Erythroblast (primary cell): Measurements from ENCODE around the gene PLAGL2.
"Not testable (repeated sequence)": the region's sequence is repeated elsewhere in the genome, so short reads cannot be mapped to it uniquely, and the experiment has no call there.

ENCODE experiments used
- DNase-seq, 2 experiments: peaks; one replicate each; lab custom pipeline; 2025; lab: John Stamatoyannopoulos, UW
- GATA1 ChIP-seq: IDR thresholded peaks from 2 replicates; pipeline ENCODE4 v1.6.1; 2011; ENCODE audit warnings: low read depth, mild to moderate bottlenecking, control low read depth, low read length, moderate library complexity
- POLR2A ChIP-seq: IDR thresholded peaks from 2 replicates; pipeline ENCODE4 v1.6.1; 2011; ENCODE audit warnings: mild to moderate bottlenecking, low read length

PLAGL2 gene, protein sequence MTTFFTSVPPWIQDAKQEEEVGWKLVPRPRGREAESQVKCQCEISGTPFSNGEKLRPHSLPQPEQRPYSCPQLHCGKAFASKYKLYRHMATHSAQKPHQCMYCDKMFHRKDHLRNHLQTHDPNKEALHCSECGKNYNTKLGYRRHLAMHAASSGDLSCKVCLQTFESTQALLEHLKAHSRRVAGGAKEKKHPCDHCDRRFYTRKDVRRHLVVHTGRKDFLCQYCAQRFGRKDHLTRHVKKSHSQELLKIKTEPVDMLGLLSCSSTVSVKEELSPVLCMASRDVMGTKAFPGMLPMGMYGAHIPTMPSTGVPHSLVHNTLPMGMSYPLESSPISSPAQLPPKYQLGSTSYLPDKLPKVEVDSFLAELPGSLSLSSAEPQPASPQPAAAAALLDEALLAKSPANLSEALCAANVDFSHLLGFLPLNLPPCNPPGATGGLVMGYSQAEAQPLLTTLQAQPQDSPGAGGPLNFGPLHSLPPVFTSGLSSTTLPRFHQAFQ

DNA sequence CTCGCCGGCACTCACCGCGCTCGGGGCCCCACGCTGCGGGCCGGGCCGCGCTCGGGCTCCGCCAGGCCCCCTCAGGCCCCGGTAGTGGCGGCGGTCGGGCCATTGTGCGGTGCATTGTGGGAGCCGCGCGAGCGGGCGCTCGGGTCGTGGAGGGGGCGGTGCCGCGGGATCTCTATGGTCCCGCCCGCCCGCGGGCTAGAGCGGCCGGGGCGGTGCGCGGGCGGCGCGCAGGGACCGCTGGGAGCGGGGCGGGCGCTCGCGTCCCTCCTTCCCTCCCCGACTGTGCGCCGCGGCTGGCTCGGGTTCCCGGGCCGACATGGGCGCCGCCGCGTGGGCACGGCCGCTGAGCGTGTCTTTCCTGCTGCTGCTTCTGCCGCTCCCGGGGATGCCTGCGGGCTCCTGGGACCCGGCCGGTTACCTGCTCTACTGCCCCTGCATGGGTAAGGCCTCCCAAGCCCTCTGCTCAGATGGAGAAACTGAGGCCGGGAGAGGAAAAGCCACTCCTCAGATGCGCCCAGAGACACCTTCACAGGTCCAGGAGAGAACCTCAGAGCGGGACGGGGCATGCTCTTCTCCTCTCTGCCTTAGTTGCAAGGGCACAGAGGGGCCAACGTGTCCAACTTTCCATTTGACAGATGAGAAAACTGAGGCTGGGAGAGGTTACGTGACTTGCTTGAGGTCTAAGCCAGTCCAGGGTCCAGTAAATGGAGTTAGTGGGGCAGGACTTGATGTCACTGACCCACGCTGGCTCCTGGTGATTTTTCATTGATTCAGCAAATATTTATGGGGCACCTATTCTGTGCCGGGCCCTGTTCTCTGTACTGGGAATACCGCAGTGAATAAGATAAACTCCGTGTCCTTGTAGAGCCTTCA lies at the start of gene PLAGL2, which contains the start of gene POFUT1:
Gene PLAGL2 (minus strand): TSS at position 118 of the 873 bp plus-strand sequence. CDS start 5,565 bp downstream, outside the sequence.
Gene POFUT1 (plus strand): TSS at position 255 of the 873 bp plus-strand sequence. CDS start 62 bp downstream, at position 317.
- peak; percentile 93 to 96 for DNase-seq
- TF ChIP-seq GATA1 (no peak), POLR2A (peak; percentile 94)

DNA sequence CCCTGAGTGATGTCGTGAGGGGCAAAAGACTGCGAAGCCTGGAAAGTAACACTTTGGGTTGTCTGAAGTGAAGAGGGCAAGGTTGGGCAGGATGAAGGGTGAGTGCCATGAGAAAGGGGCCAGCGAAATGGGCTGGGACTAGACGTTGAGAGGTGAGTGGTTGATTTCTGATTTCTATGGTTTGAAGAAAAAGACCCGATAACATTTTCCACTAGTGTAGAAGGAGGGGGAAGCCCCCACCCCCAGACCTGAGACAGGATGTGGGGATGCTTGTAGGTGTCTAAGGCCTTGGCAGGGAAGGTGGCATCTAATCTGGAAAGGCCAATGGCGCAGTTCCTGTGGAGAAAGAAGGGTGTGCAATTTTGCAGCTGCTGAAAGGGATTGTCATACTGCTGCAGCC lies 44.6 kb upstream of the PLAGL2 start:
- no peak for TF ChIP-seq GATA1
- TF ChIP-seq POLR2A: no peak
- DNase-seq: no peak

DNA sequence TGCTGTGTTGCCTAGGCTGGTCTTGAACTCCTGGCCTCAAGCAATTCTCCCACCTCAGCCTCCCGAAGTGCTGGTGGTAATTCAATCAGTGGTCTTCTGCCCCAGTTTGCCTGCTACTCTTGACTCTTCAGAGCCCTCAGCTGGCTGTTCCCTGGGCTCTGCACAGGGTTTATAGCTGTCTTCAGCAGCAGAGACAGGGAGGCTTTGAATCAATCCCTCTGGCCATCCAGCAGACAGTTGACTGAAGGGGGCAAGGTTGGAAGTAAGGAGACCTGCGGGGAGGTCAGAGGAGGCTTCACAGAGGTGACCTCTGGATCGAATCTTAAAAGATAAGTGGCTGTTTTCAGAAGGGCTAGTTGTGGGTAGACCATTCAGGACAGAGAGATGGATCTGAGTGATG lies 43.9 kb upstream of the PLAGL2 start:
- DNase-seq: no peak
- TF ChIP-seq GATA1 (no peak), POLR2A (no peak)

DNA sequence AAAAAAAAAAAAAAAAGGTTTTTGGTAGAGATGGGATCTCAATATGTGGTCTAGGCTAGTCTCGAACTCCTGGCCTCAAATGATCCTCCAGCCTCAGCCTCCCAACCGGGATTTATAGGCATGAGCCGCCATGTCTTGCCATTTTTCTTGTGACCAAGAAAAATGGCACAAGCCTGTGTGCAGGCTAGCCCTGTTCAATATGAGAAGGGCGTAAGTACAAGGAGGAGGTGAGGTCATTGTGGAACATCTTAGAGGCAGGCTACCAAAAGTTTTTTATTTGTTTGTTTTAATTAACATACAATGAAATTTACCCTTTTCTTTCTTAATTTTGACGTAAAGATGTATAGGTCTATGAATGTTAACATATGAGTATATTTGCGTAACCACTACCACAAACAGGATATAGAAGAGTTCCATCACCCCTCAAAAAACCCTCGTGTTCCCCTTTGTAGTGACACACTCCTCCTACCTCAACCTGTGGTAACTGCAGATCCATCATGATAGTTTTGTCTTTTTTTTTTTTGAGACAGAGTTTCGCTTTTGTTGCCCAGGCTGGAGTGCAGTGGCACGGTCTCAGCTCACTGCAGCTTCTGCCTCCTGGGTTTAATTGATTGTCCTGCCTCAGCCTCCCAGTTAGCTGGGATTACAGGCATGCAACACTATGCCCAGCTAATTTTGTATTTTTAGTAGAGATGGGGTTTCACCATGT lies 41.6 kb upstream of the PLAGL2 start:
- TF ChIP-seq GATA1 (no peak), POLR2A (no peak)
- DNase-seq: no peak

DNA sequence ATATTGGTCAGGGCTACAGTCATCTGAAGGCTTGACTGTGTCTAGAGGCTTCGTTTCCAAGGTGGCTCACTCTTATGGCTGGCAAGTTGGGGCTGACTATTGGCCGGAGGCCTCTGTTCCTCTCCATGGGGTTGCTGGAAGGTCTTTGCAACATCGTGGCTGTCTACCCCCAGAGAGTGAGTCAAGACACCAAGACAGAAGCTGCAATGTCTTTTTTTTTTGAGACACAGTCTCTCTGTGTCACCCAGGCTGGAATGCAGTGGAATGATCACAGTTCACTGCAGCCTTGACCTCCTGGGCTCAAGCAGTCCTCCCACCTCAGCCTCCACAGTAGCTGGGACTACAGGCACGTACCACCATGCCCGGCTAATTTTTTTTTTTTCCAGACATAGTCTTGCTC lies 40.5 kb upstream of the PLAGL2 start:
- DNase-seq: no peak
- TF ChIP-seq POLR2A (no peak), GATA1 (no peak)

DNA sequence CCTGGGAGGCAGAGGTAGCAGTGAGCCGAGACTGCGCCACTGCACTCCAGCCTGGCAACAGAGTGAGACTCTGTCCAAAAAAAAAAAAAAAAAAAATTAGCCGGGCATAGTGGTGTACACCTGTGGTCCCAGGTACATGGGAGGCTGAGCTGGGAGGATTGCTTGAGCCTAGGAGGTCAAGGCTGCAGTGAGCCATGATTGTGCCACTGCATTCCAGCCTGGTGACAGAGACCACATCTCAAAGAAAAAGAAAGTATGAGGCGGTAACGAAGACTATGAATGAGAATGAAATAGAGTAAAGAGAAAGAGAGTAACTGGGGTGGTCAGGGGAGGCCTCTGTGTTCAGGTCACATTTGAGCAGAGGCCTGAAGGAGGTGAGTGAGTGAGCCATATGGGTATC lies 38.7 kb upstream of the PLAGL2 start:
- DNase-seq: not testable (repeated sequence)

DNA sequence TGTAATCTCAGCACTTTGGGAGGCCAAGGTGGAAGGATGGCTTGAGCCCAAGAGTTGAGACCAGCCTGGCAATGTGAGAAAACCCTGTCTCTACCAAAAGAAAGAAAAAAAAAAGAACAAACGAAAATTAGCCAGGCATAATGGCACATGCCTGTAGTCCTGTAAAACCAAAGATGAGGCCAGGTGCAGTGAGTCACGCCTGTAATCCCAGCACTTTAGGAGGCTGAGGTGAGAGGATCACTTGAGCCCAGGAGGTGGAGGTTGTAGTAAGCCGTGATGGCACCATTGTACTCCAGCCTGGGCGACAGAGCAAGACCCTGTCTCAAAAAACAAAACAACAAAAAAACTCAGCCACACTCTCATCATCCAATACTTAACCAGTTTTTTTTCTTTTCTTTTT lies 37.4 kb upstream of the PLAGL2 start:
- no peak for TF ChIP-seq GATA1
- no peak for TF ChIP-seq POLR2A
- no peak for DNase-seq

DNA sequence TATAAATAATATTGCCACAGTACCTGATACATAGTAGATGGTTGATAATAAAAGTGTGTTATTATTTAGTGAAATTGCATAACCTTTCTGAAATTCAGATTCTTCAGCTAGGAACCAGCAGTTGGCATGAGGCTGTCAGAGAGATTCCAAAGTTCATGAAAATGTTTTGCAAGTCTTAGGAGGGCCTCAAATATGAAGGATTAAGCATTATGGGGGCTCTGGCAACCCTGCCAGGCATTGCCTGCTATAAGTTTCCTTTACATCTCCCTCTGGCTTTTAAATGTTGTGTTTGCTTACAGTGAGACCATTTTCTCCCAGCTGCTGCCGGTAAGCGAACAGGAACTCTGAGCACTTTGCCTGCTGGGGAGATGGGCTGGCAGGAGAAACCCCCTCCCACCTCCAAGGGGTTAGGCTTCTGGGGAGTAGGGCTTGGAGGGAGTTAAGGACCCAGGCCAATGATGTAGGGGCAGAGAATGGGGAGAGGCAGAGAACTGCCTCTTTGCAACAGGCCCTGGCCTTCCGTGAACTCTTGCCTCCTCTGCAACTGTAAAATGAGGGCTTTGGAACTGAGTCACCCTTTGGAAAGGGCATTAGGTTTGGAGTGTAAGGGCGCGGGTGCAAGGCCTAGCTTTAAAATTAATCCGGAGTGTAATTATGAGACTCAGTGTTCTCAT lies 36.7 kb upstream of the PLAGL2 start:
- no peak for DNase-seq
- TF ChIP-seq GATA1: no peak
- no peak for TF ChIP-seq POLR2A

DNA sequence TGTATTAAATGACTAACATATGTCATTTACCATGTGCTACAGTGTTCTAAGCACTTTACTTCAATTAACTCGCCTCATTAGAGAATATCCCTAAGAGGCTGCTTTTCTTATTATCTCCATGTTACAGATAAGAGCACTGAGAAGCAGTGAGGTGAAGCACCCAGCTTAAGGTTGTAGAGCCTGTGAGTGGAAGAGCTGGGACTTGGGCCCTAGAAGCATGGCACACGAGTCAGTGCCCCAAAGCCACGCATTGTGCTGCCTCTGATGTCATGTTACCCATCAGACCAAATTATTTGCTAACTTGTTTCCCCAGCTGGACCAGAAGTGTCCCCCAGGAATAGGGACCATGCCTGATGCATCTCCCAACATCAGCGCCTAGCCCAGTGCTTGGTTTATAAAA lies 34.3 kb upstream of the PLAGL2 start:
- DNase-seq: no peak
- TF ChIP-seq POLR2A (no peak), GATA1 (no peak)

DNA sequence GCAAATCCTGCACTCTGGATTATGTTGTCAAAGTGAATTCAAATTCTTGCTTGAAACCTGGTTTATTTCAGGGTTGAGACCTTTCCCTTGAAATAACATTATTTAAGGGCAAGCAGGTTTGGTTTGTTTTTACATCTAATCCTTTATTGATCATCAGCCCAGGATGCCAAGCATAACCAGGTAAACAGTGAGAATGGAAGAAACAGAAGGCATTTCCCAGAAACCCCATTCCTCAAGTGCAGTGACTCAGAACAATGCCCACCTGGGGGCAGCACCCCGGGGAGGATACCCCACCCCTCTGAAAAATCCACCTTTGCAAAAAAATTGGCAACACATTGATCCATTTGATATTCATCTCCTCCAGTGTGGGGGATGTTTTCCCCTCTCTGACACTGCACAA lies 32.7 kb upstream of the PLAGL2 start:
- DNase-seq: no peak
- no peak for TF ChIP-seq GATA1
- TF ChIP-seq POLR2A: no peak

DNA sequence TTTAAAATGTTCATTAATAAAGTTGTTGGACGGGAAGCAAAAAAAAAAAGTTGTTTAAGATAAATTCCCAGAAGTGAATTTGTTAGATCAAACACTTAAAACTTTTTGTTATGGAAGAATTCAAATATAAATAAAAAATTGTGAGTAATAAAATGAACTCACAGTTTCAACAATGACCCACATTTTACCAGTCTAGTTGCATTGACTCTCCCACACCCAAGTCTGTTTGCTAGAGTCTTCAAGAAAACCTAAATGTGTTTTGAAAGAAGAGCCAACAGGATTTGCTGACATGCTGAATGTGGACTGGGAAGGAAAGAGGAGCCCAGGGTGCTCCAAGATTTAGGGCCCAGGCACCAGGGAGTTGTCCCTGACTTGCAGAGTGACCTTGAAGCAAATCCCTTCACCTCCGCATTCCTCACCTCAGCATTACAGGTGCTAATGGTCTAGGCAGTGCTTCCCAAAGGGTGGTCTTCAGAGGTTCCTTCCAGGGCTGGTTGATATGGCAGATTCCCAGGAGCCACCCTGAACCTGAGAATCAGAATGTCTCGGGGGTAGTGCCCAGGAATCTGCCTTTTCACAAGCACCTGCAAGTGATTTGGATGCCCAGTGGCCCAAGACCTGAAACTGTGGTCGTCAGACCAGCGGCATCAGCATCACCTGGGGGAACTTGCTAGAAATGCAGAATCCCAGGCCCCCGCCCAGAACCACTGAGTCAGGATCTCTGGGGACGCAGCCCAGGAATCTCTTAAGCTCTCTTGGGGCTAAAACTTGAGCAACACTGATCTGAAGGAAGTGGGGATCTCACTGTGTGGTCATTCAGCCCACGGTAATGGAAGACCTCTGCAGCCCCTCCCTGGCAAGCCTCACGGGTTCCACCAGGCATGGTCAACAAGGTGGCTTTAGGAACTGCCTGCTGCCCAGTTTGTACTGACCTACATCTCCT lies 31.2 kb upstream of the PLAGL2 start:
- TF ChIP-seq POLR2A: no peak
- no peak for TF ChIP-seq GATA1

DNA sequence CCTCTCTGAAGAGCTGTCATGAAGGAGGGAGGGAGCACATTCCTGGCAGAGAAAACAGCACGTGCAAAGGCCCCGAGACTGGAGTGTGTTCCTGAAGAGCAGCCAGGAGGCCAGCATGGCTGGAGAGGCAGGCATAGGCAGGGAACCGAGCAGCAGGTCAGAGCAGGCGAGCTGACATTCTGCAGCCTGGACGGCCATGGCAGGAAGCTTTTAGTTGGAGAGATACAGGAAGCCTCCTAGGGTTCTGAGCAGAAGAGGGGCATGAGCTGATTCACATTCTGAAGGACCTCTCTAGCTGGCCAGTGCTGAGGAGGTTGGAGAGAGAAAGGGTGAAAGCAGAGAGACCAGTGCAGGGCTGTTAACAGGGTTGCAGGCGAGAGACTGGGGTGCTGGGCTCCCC lies 29.9 kb upstream of the PLAGL2 start:
- no peak for DNase-seq
- TF ChIP-seq GATA1: no peak

More for the DNA sequence above, 31.2 kb upstream of the PLAGL2 start:
- DNase-seq: no peak
